GM12878 (cell line): ENCODE results near the gene PODN. TPM values are rescaled to one million over a fixed set of nuclear protein-coding genes. Genes with fewer than 3 reads are reported as not detected.

Experiments used
- ATF2 ChIP-seq: IDR thresholded peaks from 2 replicates; pipeline ENCODE4 v1.6.1; 2012; ENCODE audit warnings: low read length, inconsistent platforms
- CTCF ChIP-seq, 3 experiments: IDR thresholded peaks in 2 of 3; conservative IDR thresholded peaks in 1 of 3; 2 replicates each; pipeline ENCODE4 v1.5.1; 2011; ENCODE audit warnings: low read depth in 3 of 3, low read length in 3 of 3, mild to moderate bottlenecking in 3 of 3, control low read depth in 2 of 3, moderate library complexity in 2 of 3, inconsistent platforms in 1 of 3, mixed read lengths in 1 of 3; ENCODE audit not compliant: control insufficient read depth in 2 of 3, insufficient read depth in 1 of 3; ENCODE audit errors: extremely low read depth in 1 of 3
- KDM1A ChIP-seq: fragments of 200-600 bp; sonication (generic); IDR thresholded peaks from 2 replicates; pipeline ENCODE4 v1.6.1; 2016; ENCODE audit warnings: borderline replicate concordance
- NRF1 ChIP-seq: conservative IDR thresholded peaks from 2 replicates; pipeline ENCODE4 v1.6.1; 2011; ENCODE audit warnings: mild to moderate bottlenecking, low read depth, low read length, improper control_type of control experiment
- RELB ChIP-seq: fragments of 450-650 bp; IDR thresholded peaks from 2 replicates; pipeline ENCODE4 v1.6.1; 2017; ENCODE audit warnings: low read depth, mild to moderate bottlenecking, moderate library complexity
- SPI1 ChIP-seq: IDR thresholded peaks from 2 replicates; pipeline ENCODE4 v1.6.1; 2011; ENCODE audit warnings: low read depth, mild to moderate bottlenecking, low read length, moderate library complexity, borderline replicate concordance; ENCODE audit not compliant: insufficient read depth
- SREBF2 ChIP-seq: IDR thresholded peaks from 2 replicates; pipeline ENCODE4 v1.6.1; 2012; ENCODE audit warnings: mild to moderate bottlenecking, low read length
- ZNF217 ChIP-seq: fragments of 450-650 bp; IDR thresholded peaks from 2 replicates; pipeline ENCODE4 v1.6.1; 2017; ENCODE audit warnings: antibody characterized with exemption, mild to moderate bottlenecking
- polyA plus RNA-seq, 11 experiments: library from polyadenylated mRNA; depleted of rRNA in 4 of 11; unstranded in 6 of 11; stranded (reverse) in 5 of 11; fragments of >200 nt; fragmentation: Nextera tagmentation in 4 of 11; fragmentation: Illumina TruSeq in 1 of 11; extraction: Ambion mirVana in 4 of 11; extraction: Trizol in 1 of 11; gene quantifications; 1 replicate in 1 of 11; 2 replicates in 10 of 11; pipeline versions ENCODE4 v1.2.1 to v1.2.3, GENCODE V29; 2011 to 2016; ENCODE audit warnings: inconsistent platforms in 2 of 11, missing spikeins in 2 of 11, low read depth in 1 of 11
- total RNA-seq, 4 experiments: library from RNA; depleted of rRNA in 3 of 4; stranded (reverse); fragments of >200 nt in 3 of 4; fragmentation: Illumina TruSeq in 1 of 4; extraction: Trizol in 1 of 4; gene quantifications; 2 replicates each; pipeline versions ENCODE4 v1.2.1 to v1.2.3, GENCODE V29; 2013 to 2021

The PODN gene
- total and polyA plus RNA-seq, 10 of the 15 experiments (the other 5 are each of a cell fraction or from before 2014, with no cell fraction given) = 0.10 TPM; not detected in 9

GRCh38 chr1:53133261-53134041, 71.4 kb downstream of the PODN start (continued):
- no peak for TF ChIP-seq KDM1A
- TF ChIP-seq SREBF2 = no peak
- no peak for TF ChIP-seq ZNF217
- no peak for TF ChIP-seq SPI1
- TF ChIP-seq ATF2 = no peak
- no peak for TF ChIP-seq NRF1
- TF ChIP-seq CTCF (IDR thresholded peaks at IDR 0.05 in 2 of 3, conservative IDR thresholded peaks at IDR 0.05 in 1 of 3; ENCODE audit: control insufficient read depth in 2 of 3, extremely low read depth in 1 of 3, insufficient read depth in 1 of 3, low read depth in 3 of 3, low read length in 3 of 3) = no peak
- TF ChIP-seq RELB = no peak
